GM12878 (cell line): ENCODE results near the gene POFUT1. TPM values are rescaled to one million over a fixed set of nuclear protein-coding genes. Genes with fewer than 3 reads are reported as not detected.

Source experiments
- ATAC-seq: fragments of 200-7000 bp; cut with Tn5 transposase; 3 replicates; pipeline ENCODE4 v1.9.1; 2020; ENCODE audit warnings: mild to moderate bottlenecking, moderate library complexity
- BruUV-seq: library from RNA; stranded (reverse); fragments of 400-500 nt; replicated peaks from 2 replicates; lab custom pipeline; 2021; lab: Mats Ljungman, UMichigan
- CTCF ChIA-PET: fragments of 300-600 bp; sonication (Branson Sonifier 250); formaldehyde crosslinking; extraction: SDS; loops from one replicate; lab custom pipeline; 2021; ENCODE audit warnings: inconsistent platforms; lab: Yijun Ruan, JAX
- POLR2A ChIA-PET: fragments of 350-600 bp; formaldehyde crosslinking; extraction: SDS; loops from one replicate; lab custom pipeline; 2021; ENCODE audit warnings: inconsistent platforms; lab: Charles Lee
- RAD21 ChIA-PET: fragments of 300-600 bp; sonication (Branson Sonifier 250); formaldehyde crosslinking; loops from one replicate; lab custom pipeline; 2023; ENCODE audit warnings: antibody characterized with exemption; ENCODE audit not compliant: unreplicated experiment; lab: Charles Lee
- SMC1A ChIA-PET: fragments of 300-600 bp; sonication (Branson Sonifier 250); formaldehyde crosslinking; loops from one replicate; lab custom pipeline; 2023; ENCODE audit not compliant: unreplicated experiment, uncharacterized antibody; lab: Charles Lee
- DNase-seq: peaks from one replicate; pipeline ENCODE4 v3.0.0-alpha.2; 2011; ENCODE audit warnings: low read depth, low spot score
- FAIRE-seq: peaks from 3 replicates; lab custom pipeline; 2011; peaks lifted over from hg19 to GRCh38; lab: Jason Lieb, UNC
- H2AFZ ChIP-seq: 2 replicates; pipeline ENCODE4 v1.6.0; 2011; ENCODE audit warnings: low read depth, low read length, control low read depth; ENCODE audit not compliant: control insufficient read depth
- H3K27ac ChIP-seq: 2 replicates; pipeline ENCODE4 v1.5.1; 2011; ENCODE audit warnings: control low read depth; ENCODE audit not compliant: control insufficient read depth, insufficient read depth
- H3K27me3 ChIP-seq, 2 experiments: replicated peaks in 1 of 2; 2 replicates each; pipeline versions ENCODE4 v1.6.0 to v1.6.1; 2011; ENCODE audit warnings: low read length in 1 of 2; ENCODE audit not compliant: control insufficient read depth in 2 of 2, insufficient read depth in 2 of 2
- H3K36me3 ChIP-seq, 2 experiments: 2 replicates each; pipeline ENCODE4 v1.5.1; 2011; ENCODE audit warnings: low read length in 1 of 2; ENCODE audit not compliant: control insufficient read depth in 2 of 2, insufficient read depth in 2 of 2
- H3K4me1 ChIP-seq: 2 replicates; pipeline ENCODE4 v1.6.1; 2011; ENCODE audit warnings: mild to moderate bottlenecking, low read length, moderate library complexity, mixed read lengths; ENCODE audit not compliant: control insufficient read depth, insufficient read depth
- H3K4me2 ChIP-seq: 2 replicates; pipeline ENCODE4 v1.6.0; 2011; ENCODE audit warnings: control low read depth; ENCODE audit not compliant: control insufficient read depth, insufficient read depth
- H3K4me3 ChIP-seq: fragments of 200-600 bp; sonication (generic); 2 replicates; pipeline ENCODE4 v1.5.1; 2016
- H3K79me2 ChIP-seq: 2 replicates; pipeline ENCODE4 v1.6.0; 2011; ENCODE audit warnings: low read length; ENCODE audit not compliant: control insufficient read depth, insufficient read depth
- H3K9ac ChIP-seq: 2 replicates; pipeline ENCODE4 v1.8.0; 2011; ENCODE audit warnings: low read length, control low read depth, mixed read lengths; ENCODE audit not compliant: control insufficient read depth, insufficient read depth
- H3K9me3 ChIP-seq: replicated peaks from 3 replicates; pipeline ENCODE4 v1.5.1; 2011; ENCODE audit warnings: mild to moderate bottlenecking, low read length; ENCODE audit not compliant: control insufficient read depth, insufficient read depth
- H4K20me1 ChIP-seq: 2 replicates; pipeline ENCODE4 v1.6.0; 2011; ENCODE audit not compliant: control insufficient read depth, insufficient read depth
- CEBPB ChIP-seq, 2 experiments: fragments of 150-350 bp in 1 of 2; IDR thresholded peaks; 2 replicates each; pipeline ENCODE4 v1.6.1; 2012 to 2014; ENCODE audit warnings: low read depth in 2 of 2, low read length in 2 of 2, borderline replicate concordance in 1 of 2, inconsistent platforms in 1 of 2
- JUNB ChIP-seq: IDR thresholded peaks from 2 replicates; pipeline ENCODE4 v1.6.1; 2016; ENCODE audit warnings: antibody characterized with exemption, mild to moderate bottlenecking
- MEF2A ChIP-seq: IDR thresholded peaks from 2 replicates; pipeline ENCODE4 v1.6.1; 2011; ENCODE audit warnings: low read depth, mild to moderate bottlenecking, low read length, moderate library complexity; ENCODE audit not compliant: insufficient read depth
- NFXL1 ChIP-seq: fragments of 450-650 bp; IDR thresholded peaks from 2 replicates; pipeline ENCODE4 v1.6.1; 2017; ENCODE audit warnings: antibody characterized with exemption, mild to moderate bottlenecking, borderline replicate concordance
- NFYA ChIP-seq: IDR thresholded peaks from 2 replicates; pipeline ENCODE4 v1.6.1; 2011; ENCODE audit warnings: low read depth, mild to moderate bottlenecking, low read length, improper control_type of control experiment, borderline replicate concordance
- NR2C2 ChIP-seq: IDR thresholded peaks from 2 replicates; pipeline ENCODE4 v1.6.1; 2011; ENCODE audit warnings: borderline replicate concordance, low read depth; ENCODE audit not compliant: control insufficient read depth, insufficient read length
- RCOR1 ChIP-seq: conservative IDR thresholded peaks from 2 replicates; pipeline ENCODE4 v1.6.1; 2012; ENCODE audit warnings: low read depth, low read length, improper control_type of control experiment
- RFX5 ChIP-seq: IDR thresholded peaks from 2 replicates; pipeline ENCODE4 v1.6.1; 2011; ENCODE audit warnings: low read depth, low read length, improper control_type of control experiment
- SMAD1 ChIP-seq: fragments of 450-650 bp; IDR thresholded peaks from 2 replicates; pipeline ENCODE4 v1.6.1; 2018; ENCODE audit warnings: mild to moderate bottlenecking, low read depth; ENCODE audit not compliant: partially characterized antibody
- SP1 ChIP-seq: IDR thresholded peaks from one replicate; pipeline ENCODE4 v1.6.1; 2011; ENCODE audit warnings: low read depth, low read length
- TCF3 ChIP-seq: IDR thresholded peaks from 2 replicates; pipeline ENCODE4 v1.6.1; 2012; ENCODE audit warnings: low read depth, mild to moderate bottlenecking, low read length, borderline replicate concordance; ENCODE audit not compliant: insufficient read depth
- ZNF217 ChIP-seq: fragments of 450-650 bp; IDR thresholded peaks from 2 replicates; pipeline ENCODE4 v1.6.1; 2017; ENCODE audit warnings: antibody characterized with exemption, mild to moderate bottlenecking
- WGBS: methylation state at CpG from one replicate; pipeline ENCODE4 v1.1.6; 2016; ENCODE audit warnings: low lambda C conversion rate; ENCODE audit not compliant: insufficient replicate concordance, insufficient coverage; ENCODE audit errors: missing lambda C conversion rate; 5-methylcytosine and 5-hydroxymethylcytosine counted together
- in situ Hi-C: fragments of 300-500 bp; cut with MboI; formaldehyde crosslinking; loops from 9 replicates; pipeline ENCODE4 v1.14.3; 2018; ENCODE audit warnings: mixed read lengths
- intact Hi-C: fragments of 100-400 bp; cut with micrococcal nuclease; formaldehyde crosslinking; loops from one replicate; pipeline ENCODE4 v1.14.2; 2022; ENCODE audit not compliant: unreplicated experiment
- polyA plus RNA-seq, 11 experiments: library from polyadenylated mRNA; depleted of rRNA in 4 of 11; unstranded in 6 of 11; stranded (reverse) in 5 of 11; fragments of >200 nt; fragmentation: Nextera tagmentation in 4 of 11; fragmentation: Illumina TruSeq in 1 of 11; extraction: Ambion mirVana in 4 of 11; extraction: Trizol in 1 of 11; gene quantifications; 1 replicate in 1 of 11; 2 replicates in 10 of 11; pipeline versions ENCODE4 v1.2.1 to v1.2.3, GENCODE V29; 2011 to 2016; ENCODE audit warnings: inconsistent platforms in 2 of 11, missing spikeins in 2 of 11, low read depth in 1 of 11
- total RNA-seq, 4 experiments: library from RNA; depleted of rRNA in 3 of 4; stranded (reverse); fragments of >200 nt in 3 of 4; fragmentation: Illumina TruSeq in 1 of 4; extraction: Trizol in 1 of 4; gene quantifications; 2 replicates each; pipeline versions ENCODE4 v1.2.1 to v1.2.3, GENCODE V29; 2013 to 2021
- TF ChIP-seq, protein P1 (sequence below), 3 experiments: IDR thresholded peaks in 2 of 3; conservative IDR thresholded peaks in 1 of 3; 2 replicates each; pipeline ENCODE4 v1.5.1; 2011; ENCODE audit warnings: low read depth in 3 of 3, low read length in 3 of 3, mild to moderate bottlenecking in 3 of 3, control low read depth in 2 of 3, moderate library complexity in 2 of 3, inconsistent platforms in 1 of 3, mixed read lengths in 1 of 3; ENCODE audit not compliant: control insufficient read depth in 2 of 3, insufficient read depth in 1 of 3; ENCODE audit errors: extremely low read depth in 1 of 3
- TF ChIP-seq, protein P2 (sequence below): fragments of 450-650 bp; conservative IDR thresholded peaks from 2 replicates; pipeline ENCODE4 v1.6.1; 2017; ENCODE audit warnings: mild to moderate bottlenecking, moderate library complexity
- TF ChIP-seq, protein P3 (sequence below): IDR thresholded peaks from 2 replicates; pipeline ENCODE4 v1.6.1; 2012; ENCODE audit warnings: low read depth, low read length, improper control_type of control experiment
- TF ChIP-seq, protein P4 (sequence below): fragments of 450-650 bp; IDR thresholded peaks from 2 replicates; pipeline ENCODE4 v1.6.1; 2016; ENCODE audit warnings: mild to moderate bottlenecking

POFUT1 gene
- total and polyA plus RNA-seq, 10 of the 15 experiments (the other 5 are each of a cell fraction or from before 2014, with no cell fraction given), result 2.6 to 33.4 (median 23.1) TPM

DNA sequence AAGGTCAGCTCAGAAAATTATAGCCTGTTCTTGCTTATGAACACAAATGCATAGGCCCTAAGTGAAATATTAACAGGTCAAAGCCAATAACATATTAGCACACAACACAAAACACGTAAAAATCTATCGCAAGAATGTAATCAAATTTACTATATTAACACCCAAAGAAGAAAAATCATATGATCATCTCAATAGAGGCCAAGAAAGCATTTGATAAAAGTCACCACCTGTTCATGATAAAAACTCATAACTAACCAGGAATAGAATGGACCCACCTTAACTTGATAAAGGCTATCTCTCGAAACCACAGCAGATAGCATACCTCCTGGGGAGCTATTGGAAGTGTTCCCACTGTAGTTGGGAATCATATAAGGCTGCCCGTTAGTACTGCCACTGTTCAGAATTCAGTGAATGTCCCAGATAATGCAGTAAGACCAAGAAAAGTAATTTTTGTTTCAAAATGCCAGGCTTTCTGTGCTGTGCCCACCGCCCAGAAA lies 21.6 kb downstream of the POFUT1 start:
- ChIA-PET SMC1A (interaction anchor here (1.1 kb wide), 2 partner anchors 11 to 55 kb away, joined by 3 read pairs; no protein-coding TSS in a partner anchor), POLR2A (no interaction called here), CTCF (no interaction called here), RAD21 (no interaction called here)
- Histone ChIP-seq H3K4me2 (no peak overlapping the region), H3K4me1 (peaks cover 10% of the 10 kb centered on the region; the same call in 1 of the 2 replicates), H3K36me3 (peaks cover 18 to 27% of the 10 kb centered on the region in 2 experiments), H4K20me1 (no peaks in the 10 kb centered on the region), H3K79me2 (no peaks in the 10 kb centered on the region), H3K4me3 (no peak overlapping the region), H2AFZ (no peak overlapping the region), H3K27me3 (no peaks in the 10 kb centered on the region), H3K27ac (no peak overlapping the region), H3K9ac (no peak overlapping the region), H3K9me3 (no peaks in the 10 kb centered on the region)
- FAIRE-seq (no peak), ATAC-seq (no peak), DNase-seq (no peak)
- no TSS peak for BruUV-seq
- WGBS, result over 99% methylated on average over 5 of the region's 5 CpGs
- in situ Hi-C loops (no loop called here), intact Hi-C loops (no loop called here)
- TF ChIP-seq ZNF217, result no peak
- TF ChIP-seq NR2C2, result no peak
- TF ChIP-seq SP1, result no peak
- no peak for TF ChIP-seq RCOR1
- TF ChIP-seq, protein P1, sequence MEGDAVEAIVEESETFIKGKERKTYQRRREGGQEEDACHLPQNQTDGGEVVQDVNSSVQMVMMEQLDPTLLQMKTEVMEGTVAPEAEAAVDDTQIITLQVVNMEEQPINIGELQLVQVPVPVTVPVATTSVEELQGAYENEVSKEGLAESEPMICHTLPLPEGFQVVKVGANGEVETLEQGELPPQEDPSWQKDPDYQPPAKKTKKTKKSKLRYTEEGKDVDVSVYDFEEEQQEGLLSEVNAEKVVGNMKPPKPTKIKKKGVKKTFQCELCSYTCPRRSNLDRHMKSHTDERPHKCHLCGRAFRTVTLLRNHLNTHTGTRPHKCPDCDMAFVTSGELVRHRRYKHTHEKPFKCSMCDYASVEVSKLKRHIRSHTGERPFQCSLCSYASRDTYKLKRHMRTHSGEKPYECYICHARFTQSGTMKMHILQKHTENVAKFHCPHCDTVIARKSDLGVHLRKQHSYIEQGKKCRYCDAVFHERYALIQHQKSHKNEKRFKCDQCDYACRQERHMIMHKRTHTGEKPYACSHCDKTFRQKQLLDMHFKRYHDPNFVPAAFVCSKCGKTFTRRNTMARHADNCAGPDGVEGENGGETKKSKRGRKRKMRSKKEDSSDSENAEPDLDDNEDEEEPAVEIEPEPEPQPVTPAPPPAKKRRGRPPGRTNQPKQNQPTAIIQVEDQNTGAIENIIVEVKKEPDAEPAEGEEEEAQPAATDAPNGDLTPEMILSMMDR (IDR thresholded peaks at IDR 0.05 in 2 of 3, conservative IDR thresholded peaks at IDR 0.05 in 1 of 3; ENCODE audit: control insufficient read depth in 2 of 3, extremely low read depth in 1 of 3, insufficient read depth in 1 of 3, low read depth in 3 of 3, low read length in 3 of 3), result no peak
- TF ChIP-seq CEBPB (IDR thresholded peaks at IDR 0.05; ENCODE audit: borderline replicate concordance in 1 of 2, low read depth in 2 of 2, low read length in 2 of 2), result no peak
- TF ChIP-seq NFXL1, result no peak
- no peak for TF ChIP-seq JUNB
- TF ChIP-seq TCF3, result no peak
- TF ChIP-seq MEF2A, result no peak
- TF ChIP-seq, protein P2, sequence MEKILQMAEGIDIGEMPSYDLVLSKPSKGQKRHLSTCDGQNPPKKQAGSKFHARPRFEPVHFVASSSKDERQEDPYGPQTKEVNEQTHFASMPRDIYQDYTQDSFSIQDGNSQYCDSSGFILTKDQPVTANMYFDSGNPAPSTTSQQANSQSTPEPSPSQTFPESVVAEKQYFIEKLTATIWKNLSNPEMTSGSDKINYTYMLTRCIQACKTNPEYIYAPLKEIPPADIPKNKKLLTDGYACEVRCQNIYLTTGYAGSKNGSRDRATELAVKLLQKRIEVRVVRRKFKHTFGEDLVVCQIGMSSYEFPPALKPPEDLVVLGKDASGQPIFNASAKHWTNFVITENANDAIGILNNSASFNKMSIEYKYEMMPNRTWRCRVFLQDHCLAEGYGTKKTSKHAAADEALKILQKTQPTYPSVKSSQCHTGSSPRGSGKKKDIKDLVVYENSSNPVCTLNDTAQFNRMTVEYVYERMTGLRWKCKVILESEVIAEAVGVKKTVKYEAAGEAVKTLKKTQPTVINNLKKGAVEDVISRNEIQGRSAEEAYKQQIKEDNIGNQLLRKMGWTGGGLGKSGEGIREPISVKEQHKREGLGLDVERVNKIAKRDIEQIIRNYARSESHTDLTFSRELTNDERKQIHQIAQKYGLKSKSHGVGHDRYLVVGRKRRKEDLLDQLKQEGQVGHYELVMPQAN, result no peak
- TF ChIP-seq, protein P3, sequence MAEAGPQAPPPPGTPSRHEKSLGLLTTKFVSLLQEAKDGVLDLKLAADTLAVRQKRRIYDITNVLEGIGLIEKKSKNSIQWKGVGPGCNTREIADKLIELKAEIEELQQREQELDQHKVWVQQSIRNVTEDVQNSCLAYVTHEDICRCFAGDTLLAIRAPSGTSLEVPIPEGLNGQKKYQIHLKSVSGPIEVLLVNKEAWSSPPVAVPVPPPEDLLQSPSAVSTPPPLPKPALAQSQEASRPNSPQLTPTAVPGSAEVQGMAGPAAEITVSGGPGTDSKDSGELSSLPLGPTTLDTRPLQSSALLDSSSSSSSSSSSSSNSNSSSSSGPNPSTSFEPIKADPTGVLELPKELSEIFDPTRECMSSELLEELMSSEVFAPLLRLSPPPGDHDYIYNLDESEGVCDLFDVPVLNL, result no peak
- TF ChIP-seq, protein P4, sequence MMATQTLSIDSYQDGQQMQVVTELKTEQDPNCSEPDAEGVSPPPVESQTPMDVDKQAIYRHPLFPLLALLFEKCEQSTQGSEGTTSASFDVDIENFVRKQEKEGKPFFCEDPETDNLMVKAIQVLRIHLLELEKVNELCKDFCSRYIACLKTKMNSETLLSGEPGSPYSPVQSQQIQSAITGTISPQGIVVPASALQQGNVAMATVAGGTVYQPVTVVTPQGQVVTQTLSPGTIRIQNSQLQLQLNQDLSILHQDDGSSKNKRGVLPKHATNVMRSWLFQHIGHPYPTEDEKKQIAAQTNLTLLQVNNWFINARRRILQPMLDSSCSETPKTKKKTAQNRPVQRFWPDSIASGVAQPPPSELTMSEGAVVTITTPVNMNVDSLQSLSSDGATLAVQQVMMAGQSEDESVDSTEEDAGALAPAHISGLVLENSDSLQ, result no peak
- TF ChIP-seq RFX5, result no peak
- TF ChIP-seq NFYA, result no peak
- TF ChIP-seq SMAD1, result no peak
